BLaER1 treated with 17β-estradiol and CSF1 and Interleukin-3, amounts not matched to agents 10 nM and 100 nM (cell line): ENCODE measurements around the gene PPP5C.

Experiments
- H3K27ac ChIP-seq, 11 experiments: shearing (Covaris generic); formaldehyde crosslinking; 2 replicates each; pipeline ENCODE4 v1.8.1; 2022
- H3K27me3 ChIP-seq, 11 experiments: shearing (Covaris generic); formaldehyde crosslinking; 2 replicates each; pipeline ENCODE4 v1.8.1; 2022
- H3K36me3 ChIP-seq, 11 experiments: shearing (Covaris generic); formaldehyde crosslinking; 2 replicates each; pipeline ENCODE4 v1.8.1; 2022
- H3K4me1 ChIP-seq, 10 experiments: shearing (Covaris generic); formaldehyde crosslinking; 2 replicates each; pipeline ENCODE4 v1.8.1; 2022
- H3K4me2 ChIP-seq, 11 experiments: shearing (Covaris generic); formaldehyde crosslinking; 2 replicates each; pipeline ENCODE4 v1.8.1; 2022
- H3K4me3 ChIP-seq, 10 experiments: shearing (Covaris generic); formaldehyde crosslinking; 2 replicates each; pipeline ENCODE4 v1.8.1; 2022
- H3K9ac ChIP-seq, 11 experiments: shearing (Covaris generic); formaldehyde crosslinking; 2 replicates each; pipeline ENCODE4 v1.8.1; 2022
- H3K9me3 ChIP-seq, 11 experiments: shearing (Covaris generic); formaldehyde crosslinking; replicated peaks in 1 of 11; 2 replicates each; pipeline ENCODE4 v1.8.1; 2022
- H4K20me1 ChIP-seq, 11 experiments: shearing (Covaris generic); formaldehyde crosslinking; 2 replicates each; pipeline ENCODE4 v1.8.1; 2022
- Cebpa-rat ChIP-seq, 11 experiments: shearing (Covaris generic); IDR thresholded peaks; 2 replicates each; pipeline ENCODE4 v1.8.1; 2022

PPP5C gene

DNA sequence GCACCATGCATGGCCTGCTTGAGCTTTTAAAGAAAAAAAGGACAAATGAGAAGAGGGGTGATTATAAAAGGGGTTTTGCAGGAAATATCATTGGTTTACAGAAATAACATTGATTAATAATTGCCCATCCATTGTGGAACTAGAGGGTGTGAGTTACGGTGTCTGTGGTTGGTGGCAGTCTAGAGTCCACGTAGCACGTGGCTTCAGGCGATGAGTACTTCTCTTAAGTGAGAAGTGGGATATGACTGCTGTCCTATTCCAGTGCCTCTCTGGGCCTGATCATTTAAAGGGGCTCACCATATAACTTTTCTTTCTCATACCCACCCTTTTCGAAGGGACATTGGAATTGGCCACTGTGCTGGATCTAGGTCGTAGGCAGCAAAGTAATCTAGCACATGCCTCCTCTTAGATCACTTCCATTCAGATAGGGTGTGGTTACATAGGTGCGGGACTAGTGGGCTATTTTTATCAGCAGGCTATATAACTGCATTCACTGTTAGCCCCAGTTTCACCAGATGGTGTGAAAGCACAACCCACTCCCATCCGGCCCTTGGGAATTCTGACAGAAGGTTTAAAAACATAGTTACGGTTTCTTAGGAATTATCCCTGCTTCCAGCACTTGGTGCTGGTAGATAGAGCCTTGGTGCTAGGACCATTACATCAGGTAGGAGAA, 19.9 kb downstream of the PPP5C start:
- no peaks in the 10 kb centered on the region for H3K9me3 ChIP-seq
- peaks cover 9 to 41% (median 22%) of the 10 kb centered on the region in 10 experiments for H3K4me1 ChIP-seq
- peaks cover 62 to 83% (median 76%) of the 10 kb centered on the region in 11 experiments for H3K36me3 ChIP-seq
- no peak for TF ChIP-seq Cebpa-rat (IDR thresholded peaks at IDR 0.05)
- H3K27ac ChIP-seq: no peak overlapping the region
- peaks cover 35 to 97% (median 90%) of the 10 kb centered on the region in 11 experiments; a peak in 21 of 22 replicates for H4K20me1 ChIP-seq
- H3K4me2 ChIP-seq: no peak overlapping the region
- H3K9ac ChIP-seq: no peak overlapping the region
- no peaks in the 10 kb centered on the region for H3K27me3 ChIP-seq
- no peak overlapping the region for H3K4me3 ChIP-seq

DNA sequence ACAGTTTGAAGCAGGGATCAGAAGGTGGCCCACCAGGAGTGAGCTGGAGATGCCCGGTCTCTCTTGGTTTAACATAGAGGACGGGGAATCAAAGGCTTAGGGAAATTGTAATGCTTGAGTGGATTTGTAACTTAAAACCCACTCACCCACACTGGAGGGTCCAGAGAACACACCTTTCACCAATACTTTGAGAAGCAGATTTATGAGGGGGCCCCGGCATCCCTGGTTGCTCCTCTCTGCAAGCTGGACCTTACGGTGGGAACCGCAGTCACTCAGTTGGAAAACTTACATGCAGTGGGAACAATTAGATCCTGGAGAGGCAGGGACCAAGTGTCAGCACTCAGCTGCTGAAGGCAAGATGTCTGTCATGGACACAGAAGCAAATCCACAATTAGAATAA, 20.5 kb downstream of the PPP5C start:
- no peak overlapping the region for H3K4me2 ChIP-seq
- no peak overlapping the region for H3K27ac ChIP-seq
- no peak overlapping the region for H3K4me3 ChIP-seq
- H3K27me3 ChIP-seq: no peaks in the 10 kb centered on the region
- H3K36me3 ChIP-seq: peaks cover 62 to 90% (median 79%) of the 10 kb centered on the region in 11 experiments
- H4K20me1 ChIP-seq: peaks cover 42 to 97% (median 92%) of the 10 kb centered on the region in 11 experiments; a peak in 21 of 22 replicates
- peaks cover 16 to 43% (median 24%) of the 10 kb centered on the region in 10 experiments for H3K4me1 ChIP-seq
- no peak overlapping the region for H3K9ac ChIP-seq
- no peak for TF ChIP-seq Cebpa-rat (IDR thresholded peaks at IDR 0.05)
- H3K9me3 ChIP-seq: no peaks in the 10 kb centered on the region

DNA sequence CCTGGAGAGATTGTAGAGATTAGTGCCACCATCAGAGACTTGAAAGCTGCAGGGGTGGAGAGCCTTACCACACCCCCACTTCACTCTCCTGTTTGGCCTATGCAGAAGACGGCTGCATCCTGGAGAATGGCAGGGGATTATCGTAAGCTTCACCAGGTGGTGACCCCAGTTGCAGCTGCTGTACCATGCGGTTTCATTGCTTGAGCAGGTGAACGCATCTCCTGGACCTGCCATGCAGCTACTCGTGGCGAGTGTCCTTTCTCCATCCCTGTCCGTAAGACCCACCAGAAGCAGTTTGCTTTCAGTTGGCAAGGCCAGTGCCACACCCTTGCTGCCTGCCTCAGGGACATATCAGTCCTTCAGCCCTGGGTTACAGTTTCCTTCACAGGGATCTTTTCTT, 21.2 kb downstream of the PPP5C start:
- no peak for TF ChIP-seq Cebpa-rat (IDR thresholded peaks at IDR 0.05)
- H3K27ac ChIP-seq: no peak overlapping the region
- H3K9ac ChIP-seq: no peak overlapping the region
- H3K36me3 ChIP-seq: peaks cover 62 to 96% (median 82%) of the 10 kb centered on the region in 11 experiments
- no peak overlapping the region for H3K4me3 ChIP-seq
- H3K4me2 ChIP-seq: no peak overlapping the region
- no peaks in the 10 kb centered on the region for H3K9me3 ChIP-seq
- H3K27me3 ChIP-seq: no peaks in the 10 kb centered on the region
- peaks cover 49 to 100% (median 99%) of the 10 kb centered on the region in 11 experiments; a peak in 21 of 22 replicates for H4K20me1 ChIP-seq
- peaks cover 22 to 50% (median 31%) of the 10 kb centered on the region in 10 experiments for H3K4me1 ChIP-seq

DNA sequence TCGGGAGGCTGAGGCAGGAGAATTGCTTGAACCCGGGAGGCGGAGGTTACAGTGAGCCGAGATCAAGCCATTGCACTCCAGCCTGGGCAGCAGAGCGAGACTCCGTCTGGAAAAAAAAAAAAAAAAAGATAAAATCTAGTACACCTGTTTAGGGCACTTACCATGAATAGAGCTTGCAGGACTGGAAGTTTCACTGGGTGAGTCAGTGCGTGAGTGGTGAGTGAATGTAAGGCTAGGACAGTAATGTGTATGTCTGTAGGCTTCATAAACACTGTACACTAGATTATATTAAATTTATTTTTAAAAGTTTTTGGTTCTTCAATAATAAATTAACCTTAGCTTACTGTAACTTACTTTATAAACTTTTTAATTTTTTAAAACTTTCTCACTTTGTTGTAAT, 22.9 kb downstream of the PPP5C start:
- H3K36me3 ChIP-seq: peaks cover 47 to 93% (median 77%) of the 10 kb centered on the region in 11 experiments
- H3K27ac ChIP-seq: no peak overlapping the region
- H3K9ac ChIP-seq: no peak overlapping the region
- peaks cover 24 to 67% (median 43%) of the 10 kb centered on the region in 10 experiments for H3K4me1 ChIP-seq
- no peak overlapping the region; a peak in 1 of 22 replicates for H3K4me2 ChIP-seq
- no peak overlapping the region for H3K4me3 ChIP-seq
- no peaks in the 10 kb centered on the region for H3K9me3 ChIP-seq
- no peaks in the 10 kb centered on the region for H3K27me3 ChIP-seq
- peaks cover 58 to 100% (median 99%) of the 10 kb centered on the region in 11 experiments; a peak in 21 of 22 replicates for H4K20me1 ChIP-seq
- TF ChIP-seq Cebpa-rat (IDR thresholded peaks at IDR 0.05): no peak

DNA sequence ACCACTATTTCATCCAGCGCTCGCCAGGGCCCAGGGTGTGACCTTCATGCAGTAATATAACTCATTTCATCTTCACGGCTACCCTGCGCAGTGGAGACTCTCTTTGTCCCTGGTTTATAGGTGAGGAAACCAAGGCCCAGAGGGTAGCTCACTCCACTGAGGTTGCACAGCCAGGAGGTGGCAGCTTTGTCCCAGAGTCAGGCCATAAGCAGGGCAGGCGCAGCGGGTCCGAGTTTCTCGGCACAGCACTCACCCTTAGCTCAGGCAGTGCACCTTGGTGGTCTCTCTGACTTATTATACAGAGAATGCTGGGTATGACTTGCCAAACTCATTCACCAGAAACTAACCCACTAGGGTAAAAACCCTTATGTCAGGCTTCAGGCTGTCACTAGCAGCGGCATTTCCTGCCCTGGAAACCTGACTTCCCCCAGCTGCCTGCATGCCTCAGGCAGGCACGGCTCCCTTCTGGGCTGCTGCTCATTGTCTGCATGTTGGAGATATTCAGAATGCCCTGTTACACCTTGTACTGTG, 24.5 kb downstream of the PPP5C start:
- Histone ChIP-seq H3K27me3 (no peaks in the 10 kb centered on the region), H3K36me3 (peaks cover 46 to 93% (median 77%) of the 10 kb centered on the region in 11 experiments), H3K9ac (peak overlapping the region in 8 of 11 experiments; percentile 1 to 48 (median 26); a peak in 11 of 22 replicates), H3K4me2 (peak overlapping the region in 10 of 11 experiments; percentile 2 to 70 (median 50); a peak in 19 of 22 replicates), H3K27ac (peak overlapping the region in 3 of 11 experiments; percentile 0 to 32 (median 15); a peak in 3 of 22 replicates), H3K9me3 (no peaks in the 10 kb centered on the region), H3K4me3 (no peak overlapping the region), H4K20me1 (peaks cover 58 to 100% (median 98%) of the 10 kb centered on the region in 11 experiments; a peak in 21 of 22 replicates), H3K4me1 (peaks cover 24 to 65% (median 43%) of the 10 kb centered on the region in 10 experiments)
- no peak for TF ChIP-seq Cebpa-rat (IDR thresholded peaks at IDR 0.05)

DNA sequence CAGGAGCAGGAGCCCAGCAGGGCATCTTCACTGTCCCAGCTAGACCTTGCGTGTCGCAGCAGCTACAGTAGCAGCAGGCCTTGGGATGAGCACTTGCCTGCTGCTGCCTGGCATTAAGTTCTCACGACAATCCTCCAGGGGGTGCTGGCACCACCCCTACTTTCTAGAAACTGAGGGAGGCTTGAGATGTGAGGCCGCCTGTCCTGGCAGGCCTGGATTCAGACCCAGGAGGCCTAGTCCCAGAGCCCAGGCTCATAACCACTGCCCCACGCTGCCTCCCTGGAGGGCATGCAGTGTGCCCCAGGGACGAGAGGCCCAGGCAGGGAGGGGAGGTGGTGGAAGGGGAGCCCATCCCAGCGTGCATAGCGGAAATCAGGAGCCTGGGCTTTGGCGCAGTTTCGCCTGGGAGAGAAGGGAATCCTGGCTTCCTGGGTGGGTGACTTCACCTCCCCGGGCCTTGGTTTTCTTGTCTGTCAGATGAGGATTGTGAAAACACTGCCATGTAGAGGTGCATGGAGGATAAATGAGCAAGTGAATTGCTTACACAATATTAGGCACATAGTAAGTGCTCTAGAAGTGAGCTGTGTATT, 26.1 kb downstream of the PPP5C start:
- Histone ChIP-seq H3K27me3 (no peaks in the 10 kb centered on the region), H3K4me1 (peaks cover 24 to 61% (median 43%) of the 10 kb centered on the region in 10 experiments), H4K20me1 (peaks cover 49 to 99% (median 92%) of the 10 kb centered on the region in 11 experiments; a peak in 21 of 22 replicates), H3K9ac (peak overlapping the region in 7 of 11 experiments; percentile 17 to 30 (median 24); a peak in 8 of 22 replicates), H3K27ac (peak overlapping the region in 6 of 11 experiments; percentile 10 to 45 (median 28); a peak in 5 of 22 replicates), H3K4me2 (peak overlapping the region; percentile 2 to 70 (median 53); a peak in 20 of 22 replicates), H3K9me3 (no peaks in the 10 kb centered on the region), H3K4me3 (no peak overlapping the region), H3K36me3 (peaks cover 46 to 93% (median 77%) of the 10 kb centered on the region in 11 experiments)
- TF ChIP-seq Cebpa-rat (IDR thresholded peaks at IDR 0.05): no peak

DNA sequence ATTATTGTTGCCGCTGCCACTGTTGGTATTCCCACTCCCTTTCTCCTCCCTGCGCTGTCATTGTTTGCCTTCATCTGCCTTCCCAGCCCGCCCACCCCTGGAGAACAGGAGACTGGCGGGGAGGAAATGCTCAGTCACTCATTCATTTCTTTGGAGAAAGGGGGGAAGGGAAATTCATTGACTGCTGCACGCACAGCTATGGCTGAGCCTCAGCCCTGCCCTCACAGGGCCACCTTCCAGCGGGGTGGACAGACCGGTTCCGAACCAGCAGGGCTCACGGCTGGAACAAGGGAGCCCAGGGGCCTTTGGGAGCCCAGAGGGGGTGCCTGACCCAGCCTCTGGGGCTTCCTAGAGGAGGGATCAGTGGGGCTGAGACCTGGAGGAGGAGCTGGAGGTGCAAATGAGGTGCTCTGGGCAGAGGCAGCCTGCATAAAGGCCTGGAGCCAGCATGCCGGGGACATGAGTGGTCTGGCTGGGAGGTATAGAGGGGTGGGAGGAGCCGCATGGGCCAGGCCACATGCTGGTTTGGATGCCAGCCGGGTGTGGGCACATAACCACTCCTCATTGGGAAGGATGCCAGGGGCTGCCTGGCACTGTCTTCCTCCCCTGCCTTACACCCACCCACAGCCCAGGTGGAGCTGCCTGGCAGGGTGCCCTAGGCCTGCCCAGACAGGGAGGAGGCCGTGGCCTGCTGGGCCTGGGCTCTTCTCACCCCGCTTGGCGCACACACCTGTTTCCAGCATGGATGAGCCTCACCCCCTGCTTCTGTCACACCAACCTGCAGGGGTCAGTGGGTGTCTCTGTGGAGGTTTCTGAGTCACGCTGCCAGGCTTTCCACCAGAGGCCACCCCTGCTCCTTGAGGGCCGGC, 26.8 kb downstream of the PPP5C start:
- H3K9me3 ChIP-seq: no peaks in the 10 kb centered on the region
- TF ChIP-seq Cebpa-rat (IDR thresholded peaks at IDR 0.05): no peak
- peaks cover 24 to 61% (median 43%) of the 10 kb centered on the region in 10 experiments for H3K4me1 ChIP-seq
- peak overlapping the region in 5 of 11 experiments; percentile 24 to 58 (median 48); a peak in 8 of 22 replicates for H3K27ac ChIP-seq
- peaks cover 46 to 93% (median 77%) of the 10 kb centered on the region in 11 experiments for H3K36me3 ChIP-seq
- H3K27me3 ChIP-seq: no peaks in the 10 kb centered on the region
- H4K20me1 ChIP-seq: peaks cover 46 to 98% (median 85%) of the 10 kb centered on the region in 11 experiments; a peak in 21 of 22 replicates
- H3K4me2 ChIP-seq: peak overlapping the region in 9 of 11 experiments; percentile 23 to 70 (median 58); a peak in 14 of 22 replicates
- peak overlapping the region in 5 of 11 experiments; percentile 5 to 62 (median 40); a peak in 7 of 22 replicates for H3K9ac ChIP-seq
- no peak overlapping the region for H3K4me3 ChIP-seq
